HG02943 (cell line): ENCODE measurements around the gene EPAS1.

Experiments used
- ATAC-seq: cut with Tn5 transposase; IDR thresholded peaks from one replicate; pipeline ENCODE4 v1.9.1; 2021; ENCODE audit warnings: mild to moderate bottlenecking, low read depth, moderate library complexity; ENCODE audit not compliant: unreplicated experiment

Gene EPAS1

DNA sequence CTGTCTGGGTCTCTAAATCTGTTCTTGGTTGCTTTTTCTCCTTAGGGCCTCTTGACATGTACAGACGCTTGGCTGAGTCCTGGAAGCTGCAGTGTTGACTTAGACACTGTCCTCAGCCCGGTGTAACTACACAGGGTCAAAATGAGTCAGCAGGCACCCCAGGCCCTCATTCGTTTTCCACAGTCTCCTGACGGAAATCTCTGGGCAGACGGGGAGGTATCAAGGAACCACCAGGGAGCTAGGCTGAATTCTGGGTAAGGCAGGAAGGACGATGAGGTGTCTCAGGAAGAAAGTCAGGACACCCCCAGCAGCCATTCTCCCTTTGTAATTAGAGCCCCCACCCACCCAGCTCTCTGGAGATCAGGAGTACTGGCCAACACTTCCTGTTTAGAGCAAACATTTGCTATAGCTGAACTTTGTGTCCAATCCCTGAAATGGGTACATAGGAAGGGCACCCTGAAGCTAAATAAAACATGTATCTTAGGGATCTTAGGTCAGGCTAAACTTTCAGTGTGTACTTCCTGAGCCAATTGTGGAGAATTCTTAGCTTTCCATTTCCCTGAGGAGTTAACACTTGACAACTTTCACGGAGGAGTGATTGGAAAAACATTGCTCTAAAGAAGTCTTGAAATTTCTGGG, 23.9 kb upstream of the EPAS1 start:
- ATAC-seq = no peak

DNA sequence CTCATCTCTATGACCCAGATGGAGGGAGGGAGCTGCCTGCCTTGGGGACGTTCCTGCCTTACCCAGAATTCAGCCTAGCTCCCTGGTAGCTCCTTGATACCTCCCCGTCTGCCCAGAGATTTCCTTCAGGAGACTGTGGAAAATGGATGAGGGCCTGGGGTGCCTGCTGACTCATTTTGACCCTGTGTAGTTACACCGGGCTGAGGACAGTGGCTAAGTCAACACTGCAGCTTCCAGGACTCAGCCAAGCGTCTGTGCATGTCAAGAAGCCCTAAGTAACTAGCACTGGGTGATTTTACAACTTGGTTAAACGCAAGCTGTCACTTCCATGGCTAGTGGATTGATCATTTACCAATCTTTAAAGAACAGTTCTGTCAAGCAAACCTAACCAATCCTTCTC, 23.3 kb upstream of the EPAS1 start:
- no peak for ATAC-seq

DNA sequence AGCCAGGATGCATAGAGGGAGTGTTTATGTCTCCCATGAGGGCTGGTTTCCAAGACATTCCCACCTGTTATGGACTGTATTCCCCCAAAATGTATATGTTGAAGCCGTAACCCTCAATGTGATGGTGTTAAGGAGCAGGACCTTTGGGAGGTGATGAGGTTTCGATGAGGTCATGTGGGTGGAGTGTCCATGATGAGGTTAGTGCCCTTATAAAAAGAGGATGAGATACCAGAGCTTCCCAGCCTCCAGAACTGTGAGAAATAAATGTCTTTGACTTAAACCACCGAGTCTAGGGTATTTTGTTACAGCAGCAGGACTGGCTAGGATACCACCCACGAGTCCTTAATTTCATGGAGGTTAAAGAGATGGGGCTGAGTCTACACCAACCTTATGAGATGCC, 22.6 kb upstream of the EPAS1 start:
- ATAC-seq = no peak

DNA sequence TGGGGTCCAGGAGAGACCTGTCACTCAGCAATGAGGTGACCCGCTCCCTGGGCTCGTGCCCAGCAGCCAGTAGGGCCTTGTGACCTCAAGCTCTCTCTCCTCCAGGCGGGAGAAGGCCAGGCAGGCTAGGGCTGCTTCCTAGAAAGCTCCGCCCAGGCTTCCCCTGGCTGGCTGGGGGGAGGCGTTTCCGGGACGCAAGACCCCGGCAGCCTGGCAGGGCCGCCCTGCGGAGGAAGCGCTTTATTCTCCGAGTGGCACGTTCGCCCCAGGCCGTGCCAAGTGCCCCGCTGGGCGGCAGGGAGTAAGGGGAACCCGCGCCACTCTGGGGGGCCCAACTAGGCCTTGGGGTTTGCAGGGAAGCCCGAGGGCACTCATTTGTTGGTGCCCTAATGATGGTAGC, 21.2 kb upstream of the EPAS1 start:
- no peak for ATAC-seq

DNA sequence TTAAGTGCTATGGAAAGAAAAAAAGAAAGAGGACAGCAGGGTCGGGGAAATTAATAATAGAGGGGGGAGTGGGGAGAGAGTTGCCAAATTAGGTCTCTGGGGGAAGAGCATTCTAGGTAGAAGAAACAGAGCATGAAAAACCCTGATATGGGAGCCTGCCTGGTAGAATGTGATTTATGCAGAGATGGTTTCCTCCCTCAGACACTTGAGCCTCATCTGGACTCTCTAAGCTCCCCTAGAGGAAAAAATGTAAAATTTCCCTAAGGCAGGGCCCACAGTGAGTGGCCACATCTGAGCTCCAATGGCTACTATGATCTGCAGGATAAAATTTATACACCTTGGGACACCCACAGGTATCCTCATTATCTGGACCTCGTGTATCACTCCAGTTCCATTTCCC, 20.6 kb upstream of the EPAS1 start:
- no peak for ATAC-seq

DNA sequence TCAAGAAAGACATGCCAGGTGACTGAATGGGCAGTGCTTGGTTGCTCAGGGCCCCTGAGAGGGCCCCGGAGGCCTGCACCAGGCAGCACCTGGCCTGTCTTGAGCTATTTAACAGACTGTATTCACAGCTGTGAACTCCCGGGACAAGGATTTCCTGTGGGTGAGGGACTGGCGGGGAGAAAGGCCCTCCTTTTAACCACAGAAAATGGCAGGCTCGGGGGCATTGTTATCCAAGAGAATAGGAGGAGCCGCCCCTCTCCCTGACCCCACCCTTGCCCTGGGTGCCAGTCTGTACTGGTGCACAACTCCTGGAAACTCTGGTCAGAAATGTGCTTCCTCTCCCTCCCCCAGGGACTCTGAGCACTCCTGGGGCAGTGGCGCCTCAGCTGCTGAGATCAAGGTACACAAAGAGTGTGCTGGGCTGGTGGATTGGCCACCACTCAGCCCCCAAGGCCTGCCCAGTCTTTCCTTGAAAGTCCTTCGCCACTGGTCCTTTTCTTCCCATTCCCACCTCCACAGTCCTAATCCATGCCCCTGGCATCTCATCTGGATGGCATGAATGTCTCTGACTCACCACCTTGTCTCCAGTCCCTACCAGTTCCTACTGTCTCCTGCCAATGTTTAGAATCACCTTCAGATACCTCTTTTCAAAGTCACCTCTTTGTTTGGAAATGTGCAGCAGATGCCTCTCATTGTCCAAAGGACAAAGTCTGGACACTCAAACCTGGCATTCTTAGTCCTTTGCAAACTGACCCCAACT, 19.6 kb upstream of the EPAS1 start:
- no peak for ATAC-seq

DNA sequence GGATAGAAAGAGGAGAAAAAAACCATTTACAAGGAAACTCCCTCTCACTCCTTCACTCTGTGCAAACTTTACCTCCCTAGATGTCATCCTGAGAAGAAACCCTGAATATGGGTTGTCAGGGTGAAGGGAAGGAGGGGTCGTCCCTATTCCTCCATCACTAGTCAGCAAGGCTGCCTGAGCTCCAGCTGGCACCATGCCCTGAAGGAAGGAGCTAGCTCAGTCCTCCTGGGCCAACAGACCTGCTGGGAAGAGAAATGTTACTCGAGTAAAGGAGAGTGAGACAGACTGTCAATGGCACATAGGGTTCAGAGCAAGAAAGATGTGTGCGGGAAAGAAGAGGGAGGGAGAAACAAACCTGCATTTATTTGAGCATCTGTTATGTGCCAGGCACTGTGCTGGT, 18.3 kb upstream of the EPAS1 start:
- no peak for ATAC-seq

DNA sequence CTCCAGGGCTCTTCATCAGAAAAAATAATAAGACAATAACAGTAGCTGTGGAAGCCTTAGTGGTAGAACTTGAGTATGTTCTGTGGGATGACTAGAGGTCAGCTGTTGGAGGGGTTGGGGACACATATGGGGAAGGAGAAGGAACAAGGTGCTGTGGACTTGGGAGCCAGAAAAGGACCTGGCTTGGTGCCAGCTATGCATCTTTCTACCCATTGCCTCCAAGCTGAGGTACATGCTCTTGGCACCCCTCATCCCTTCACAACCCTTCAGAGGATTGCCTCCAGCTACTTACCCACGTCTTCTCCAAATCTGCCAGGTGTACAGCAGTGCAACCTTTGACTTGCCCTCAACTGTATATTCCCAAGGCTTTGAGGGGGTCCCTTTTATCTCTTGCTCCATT, 15.3 kb upstream of the EPAS1 start:
- ATAC-seq = no peak

DNA sequence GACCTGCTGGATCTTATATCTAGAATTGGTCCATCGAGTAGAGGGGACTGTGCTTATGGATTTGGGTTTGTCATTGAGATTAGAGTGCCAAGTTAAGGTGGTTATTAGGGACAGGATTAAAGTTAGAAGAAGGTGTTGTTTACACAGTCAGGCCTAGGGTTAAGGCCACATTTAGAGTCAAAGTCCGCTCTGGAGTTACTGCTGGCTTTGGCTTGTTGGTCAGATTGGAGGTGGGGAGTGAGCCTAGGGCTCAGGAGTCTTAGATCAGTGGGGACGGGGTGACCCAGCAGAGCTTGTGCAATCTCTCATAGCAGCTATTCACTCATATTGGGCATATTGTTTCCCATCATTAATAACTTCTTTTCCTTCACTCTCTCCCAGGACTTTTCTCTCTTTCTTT, 13.5 kb upstream of the EPAS1 start:
- no peak for ATAC-seq

DNA sequence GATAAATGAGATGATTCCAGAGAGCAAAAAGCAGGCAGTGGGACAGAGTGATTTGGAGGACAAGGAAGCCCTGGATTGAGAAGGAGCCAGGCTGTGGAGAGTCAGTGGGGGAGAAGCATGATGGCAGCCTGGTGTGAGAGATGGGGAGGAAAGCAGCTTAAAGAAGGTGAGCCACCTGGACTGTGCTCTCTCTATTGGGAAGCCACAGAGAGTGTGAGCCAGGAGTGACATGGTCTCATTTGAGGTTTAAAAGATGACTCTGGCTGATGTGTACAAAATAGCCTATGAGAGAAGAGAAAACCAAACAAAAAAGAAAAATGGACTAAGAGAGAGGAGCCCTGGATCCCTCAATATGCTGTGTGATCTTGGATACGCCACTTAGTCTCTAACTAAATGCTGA, 12.9 kb upstream of the EPAS1 start:
- no peak for ATAC-seq

DNA sequence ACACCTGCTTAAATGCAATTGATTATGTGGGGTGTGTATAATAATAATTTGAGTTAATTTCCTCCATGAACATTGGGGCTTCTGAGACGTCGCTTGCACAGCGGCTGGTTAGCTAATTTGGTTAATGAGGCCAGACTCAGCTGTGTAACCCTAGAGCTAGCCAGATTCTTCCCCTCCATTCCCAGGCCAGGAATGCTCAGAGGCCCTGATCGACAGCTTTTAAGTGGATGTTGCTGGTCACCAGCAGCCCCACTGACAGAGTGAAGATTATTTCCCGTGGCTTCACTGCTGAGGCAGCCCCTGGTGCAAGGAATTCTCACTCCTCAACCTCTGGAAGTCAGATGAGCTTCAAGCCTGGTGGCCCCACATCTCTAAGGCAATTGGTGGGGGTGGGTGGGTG, 12.4 kb upstream of the EPAS1 start:
- no peak for ATAC-seq

DNA sequence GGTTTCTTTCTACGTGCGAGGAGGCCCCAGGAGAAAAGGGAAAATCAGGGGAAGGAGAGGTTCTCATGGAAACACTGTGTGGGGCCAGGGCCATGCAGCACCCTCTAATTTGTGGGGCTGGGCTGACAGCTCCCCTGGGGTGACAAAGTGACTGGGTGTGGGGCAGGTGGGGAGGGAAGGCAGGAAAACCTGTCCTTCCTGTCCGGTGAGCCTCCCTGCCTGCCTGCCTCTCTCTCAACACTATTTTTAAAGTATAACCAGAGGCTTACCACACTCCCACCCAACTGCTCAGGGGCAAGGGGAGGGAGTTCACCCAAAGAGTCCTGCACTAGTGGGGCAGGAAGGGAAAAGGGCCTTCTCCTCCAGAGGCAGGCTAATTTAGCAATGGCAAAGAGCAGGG, 10.5 kb upstream of the EPAS1 start:
- no peak for ATAC-seq

DNA sequence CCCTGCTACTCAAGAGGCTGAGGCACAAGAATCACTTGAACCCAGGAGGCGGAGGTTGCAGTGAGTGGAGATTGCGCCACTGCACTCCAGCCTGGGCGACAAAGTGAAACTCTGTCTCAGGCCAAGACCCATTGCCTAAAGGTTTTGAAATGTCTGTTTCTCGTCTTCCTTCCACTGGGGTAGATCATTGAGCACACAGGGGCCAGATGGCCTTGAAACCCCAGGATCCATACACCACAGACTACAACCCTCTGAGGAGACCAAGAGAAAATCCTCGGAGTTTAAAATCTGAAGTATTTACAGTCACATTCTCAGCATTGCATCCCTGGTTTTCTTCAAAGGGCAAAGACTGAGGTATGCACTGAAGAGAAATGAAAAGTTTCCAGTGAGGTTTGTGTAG, 7.1 kb upstream of the EPAS1 start:
- ATAC-seq = no peak

DNA sequence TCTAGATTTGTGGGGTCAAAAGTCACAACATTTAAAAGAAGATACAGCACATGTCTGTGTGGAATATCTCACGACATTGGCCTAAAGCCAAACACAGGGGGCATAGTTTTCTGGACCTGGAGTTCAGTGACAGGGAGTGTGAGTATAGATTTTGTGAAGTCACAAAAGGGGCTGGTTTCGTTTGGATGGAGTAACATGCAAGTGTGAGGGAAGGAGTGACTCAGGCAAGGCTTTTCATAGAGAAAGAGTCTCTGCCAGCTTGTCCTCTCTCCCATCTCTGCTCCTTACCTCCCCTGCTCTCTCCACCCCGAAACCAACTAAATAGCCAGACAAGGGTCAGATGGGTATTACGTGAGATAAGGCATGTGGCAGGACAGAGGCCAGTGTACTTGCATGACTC, 3.7 kb upstream of the EPAS1 start:
- ATAC-seq = no peak

DNA sequence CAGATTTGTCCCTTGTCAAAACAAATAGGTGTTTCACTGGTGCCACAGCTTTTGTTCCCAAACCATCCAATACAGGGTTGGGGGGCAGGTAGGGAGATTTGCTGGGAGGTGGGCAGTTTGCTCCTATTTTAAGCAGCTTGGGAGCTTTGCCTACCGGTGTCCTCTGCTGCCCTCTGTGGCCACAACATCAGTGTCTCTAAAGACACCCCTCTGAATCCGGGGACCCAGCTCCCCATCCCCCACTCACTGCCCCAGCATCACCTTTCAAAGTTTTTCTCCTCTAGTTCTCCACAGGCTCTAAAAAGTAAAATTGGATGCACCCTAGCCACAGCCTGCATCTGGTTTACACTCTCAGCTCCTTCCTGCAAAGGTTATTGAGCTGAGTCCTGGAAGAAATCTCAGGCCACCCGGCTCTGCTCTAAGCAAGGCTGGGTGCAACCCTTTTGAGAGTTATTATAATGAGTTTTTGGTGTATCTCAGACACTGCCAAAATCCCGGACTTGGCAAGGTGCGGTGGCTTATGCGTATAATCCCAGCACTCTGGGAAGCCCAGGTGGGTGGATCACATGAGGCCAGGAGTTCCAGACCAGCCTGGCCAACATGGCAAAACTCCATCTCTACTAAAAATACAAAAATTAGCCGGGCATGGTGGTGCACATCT, 2.9 kb upstream of the EPAS1 start:
- no peak for ATAC-seq

DNA sequence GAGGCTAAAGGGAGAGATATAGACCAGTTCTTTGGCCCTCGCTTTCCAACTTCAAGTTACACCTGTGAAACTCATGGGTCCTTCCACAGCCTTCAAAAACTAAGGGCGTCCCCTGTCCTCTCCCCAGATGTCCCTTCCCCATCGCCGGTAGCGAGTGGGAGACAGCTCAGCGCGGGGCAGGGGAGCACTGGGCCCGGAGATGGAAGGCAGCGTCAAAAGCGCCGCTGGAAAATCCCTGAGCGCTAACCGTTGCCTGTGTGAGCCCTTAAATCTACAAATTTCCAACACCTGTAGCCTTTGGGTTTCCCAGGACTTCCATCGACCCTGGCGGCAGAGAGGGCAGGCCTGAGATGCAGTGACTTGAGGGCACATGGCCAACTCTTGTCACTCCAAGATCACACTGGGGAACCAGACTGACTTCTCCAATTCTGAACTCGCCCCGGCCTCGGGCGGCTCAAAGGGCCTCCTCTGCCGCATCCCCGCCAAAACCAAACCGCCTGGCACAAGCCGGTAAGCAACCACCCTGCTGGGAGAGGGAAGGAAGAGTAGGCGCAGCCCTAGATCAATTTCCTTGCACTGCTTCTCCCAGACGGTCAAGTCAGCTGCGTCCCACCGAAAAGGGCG, 879 bp upstream of the EPAS1 start:
- ATAC-seq = no peak

DNA sequence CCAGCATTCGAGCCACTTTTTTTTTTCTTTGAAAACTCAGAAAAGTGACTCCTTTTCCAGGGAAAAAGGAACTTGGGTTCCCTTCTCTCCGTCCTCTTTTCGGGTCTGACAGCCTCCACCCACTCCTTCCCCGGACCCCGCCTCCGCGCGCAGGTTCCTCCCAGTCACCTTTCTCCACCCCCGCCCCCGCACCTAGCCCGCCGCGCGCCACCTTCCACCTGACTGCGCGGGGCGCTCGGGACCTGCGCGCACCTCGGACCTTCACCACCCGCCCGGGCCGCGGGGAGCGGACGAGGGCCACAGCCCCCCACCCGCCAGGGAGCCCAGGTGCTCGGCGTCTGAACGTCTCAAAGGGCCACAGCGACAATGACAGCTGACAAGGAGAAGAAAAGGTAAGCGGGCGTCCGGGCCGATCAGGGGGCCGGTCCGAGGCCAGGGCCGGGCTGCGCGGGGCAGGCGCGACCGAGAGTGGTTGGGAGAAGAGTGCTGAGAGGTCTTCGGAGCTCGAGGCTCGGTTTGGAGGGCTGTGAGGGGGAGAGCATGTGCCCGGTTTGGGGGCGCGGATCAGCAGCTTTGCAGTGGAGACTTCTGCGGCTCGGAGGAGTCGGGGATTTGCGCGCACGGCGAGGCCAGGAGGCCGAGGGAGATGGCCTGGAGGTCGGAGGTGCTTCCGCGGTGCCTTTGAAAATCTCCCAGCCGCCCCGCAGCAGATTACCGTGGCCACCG, 502 bp downstream of the EPAS1 start:
- peak; percentile 30 for ATAC-seq

DNA sequence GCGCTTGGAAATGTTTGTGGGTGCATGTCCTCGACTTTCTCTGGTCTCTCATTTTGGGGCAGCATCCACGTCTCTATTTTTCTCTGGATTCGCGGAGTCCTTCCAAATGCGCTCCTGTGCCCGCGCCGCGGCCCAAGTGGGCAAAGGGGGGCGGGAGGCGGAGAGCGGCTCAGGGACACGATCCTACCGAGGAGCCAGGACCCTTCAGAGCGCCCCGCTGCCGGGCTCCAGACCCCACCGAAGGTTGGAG, 990 bp downstream of the EPAS1 start:
- ATAC-seq = no peak

DNA sequence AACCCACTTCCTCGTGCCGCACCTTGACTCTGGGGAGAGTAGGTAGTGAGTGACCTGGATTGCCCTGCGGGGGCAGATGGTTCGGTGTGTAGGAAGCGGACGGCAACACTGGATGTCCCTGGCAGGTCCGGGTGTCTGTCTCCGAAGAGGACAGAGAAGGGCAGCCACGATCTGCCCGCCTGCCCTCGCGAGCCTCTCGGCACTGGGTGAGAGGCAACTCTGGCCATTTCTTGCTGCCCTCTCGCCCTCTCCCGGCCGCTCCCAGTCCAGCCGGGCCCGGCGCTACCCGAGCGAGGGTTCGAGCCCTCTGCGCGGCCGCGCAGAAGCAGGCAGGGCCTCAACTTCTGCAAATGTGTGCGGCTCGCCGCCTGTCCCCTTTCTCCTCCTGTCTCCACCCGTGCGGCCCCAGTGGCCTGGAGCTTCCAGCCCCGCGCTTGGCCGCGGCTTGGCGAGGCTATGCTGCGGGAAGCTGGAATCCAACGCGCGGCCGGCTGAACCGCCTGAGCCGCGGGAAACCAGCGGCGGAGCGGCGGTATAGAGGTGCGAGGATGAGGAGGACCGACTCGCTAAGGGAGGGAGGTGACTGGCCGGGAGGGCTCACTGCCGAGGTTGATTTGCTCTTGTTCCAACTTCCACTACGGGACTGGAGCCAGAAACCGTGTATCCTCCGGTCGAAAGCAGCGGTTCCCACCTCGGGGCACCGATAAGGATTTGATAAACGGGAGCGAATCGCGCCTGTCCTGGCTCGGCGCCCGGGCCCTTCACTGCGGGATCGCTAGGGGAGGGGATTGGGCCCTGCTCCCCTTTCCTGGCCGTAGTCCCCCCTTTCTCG, 1.5 kb downstream of the EPAS1 start:
- no peak for ATAC-seq
